PFSK-1 (cell line): ENCODE data around the gene NDUFV3.
A peak's percentile ranks its signal among the peaks of the same experiment; 100 is the strongest.

Source experiments
- FOXP2 ChIP-seq: optimal IDR thresholded peaks from 2 replicates; pipeline ENCODE3; 2011; ENCODE audit warnings: borderline replicate concordance, control low read depth, inconsistent platforms; ENCODE audit not compliant: insufficient read depth; ENCODE audit errors: extremely low read length, extremely low read depth
- POLR2AphosphoS5 ChIP-seq: IDR thresholded peaks from 2 replicates; pipeline ENCODE4 v1.6.1; 2012; ENCODE audit warnings: low read depth, mild to moderate bottlenecking, control low read depth, low read length, moderate library complexity
- SIN3A ChIP-seq: IDR thresholded peaks from 2 replicates; pipeline ENCODE4 v1.6.1; 2012; ENCODE audit warnings: mild to moderate bottlenecking, low read length, moderate library complexity, borderline replicate concordance; ENCODE audit not compliant: insufficient read depth
- TAF1 ChIP-seq: IDR thresholded peaks from 2 replicates; pipeline ENCODE4 v1.6.1; 2012; ENCODE audit warnings: low read length, control low read depth, borderline replicate concordance; ENCODE audit not compliant: insufficient read depth
- TF ChIP-seq, protein P1 (sequence below), 2 experiments: IDR thresholded peaks; 2 replicates each; pipeline versions ENCODE4 v1.6.1 to v1.8.0; 2011 to 2012; ENCODE audit warnings: low read depth in 2 of 2, low read length in 2 of 2, control low read depth in 1 of 2, inconsistent platforms in 1 of 2, mild to moderate bottlenecking in 1 of 2, moderate library complexity in 1 of 2; ENCODE audit not compliant: insufficient read depth in 1 of 2

The NDUFV3 gene

GRCh38 chr21:42921927-42922326 lies 28.8 kb downstream of the NDUFV3 start:
- no peak for TF ChIP-seq TAF1
- no peak for TF ChIP-seq POLR2AphosphoS5
- TF ChIP-seq FOXP2 = no peak
- TF ChIP-seq, protein P1, sequence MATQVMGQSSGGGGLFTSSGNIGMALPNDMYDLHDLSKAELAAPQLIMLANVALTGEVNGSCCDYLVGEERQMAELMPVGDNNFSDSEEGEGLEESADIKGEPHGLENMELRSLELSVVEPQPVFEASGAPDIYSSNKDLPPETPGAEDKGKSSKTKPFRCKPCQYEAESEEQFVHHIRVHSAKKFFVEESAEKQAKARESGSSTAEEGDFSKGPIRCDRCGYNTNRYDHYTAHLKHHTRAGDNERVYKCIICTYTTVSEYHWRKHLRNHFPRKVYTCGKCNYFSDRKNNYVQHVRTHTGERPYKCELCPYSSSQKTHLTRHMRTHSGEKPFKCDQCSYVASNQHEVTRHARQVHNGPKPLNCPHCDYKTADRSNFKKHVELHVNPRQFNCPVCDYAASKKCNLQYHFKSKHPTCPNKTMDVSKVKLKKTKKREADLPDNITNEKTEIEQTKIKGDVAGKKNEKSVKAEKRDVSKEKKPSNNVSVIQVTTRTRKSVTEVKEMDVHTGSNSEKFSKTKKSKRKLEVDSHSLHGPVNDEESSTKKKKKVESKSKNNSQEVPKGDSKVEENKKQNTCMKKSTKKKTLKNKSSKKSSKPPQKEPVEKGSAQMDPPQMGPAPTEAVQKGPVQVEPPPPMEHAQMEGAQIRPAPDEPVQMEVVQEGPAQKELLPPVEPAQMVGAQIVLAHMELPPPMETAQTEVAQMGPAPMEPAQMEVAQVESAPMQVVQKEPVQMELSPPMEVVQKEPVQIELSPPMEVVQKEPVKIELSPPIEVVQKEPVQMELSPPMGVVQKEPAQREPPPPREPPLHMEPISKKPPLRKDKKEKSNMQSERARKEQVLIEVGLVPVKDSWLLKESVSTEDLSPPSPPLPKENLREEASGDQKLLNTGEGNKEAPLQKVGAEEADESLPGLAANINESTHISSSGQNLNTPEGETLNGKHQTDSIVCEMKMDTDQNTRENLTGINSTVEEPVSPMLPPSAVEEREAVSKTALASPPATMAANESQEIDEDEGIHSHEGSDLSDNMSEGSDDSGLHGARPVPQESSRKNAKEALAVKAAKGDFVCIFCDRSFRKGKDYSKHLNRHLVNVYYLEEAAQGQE (IDR thresholded peaks at IDR 0.05; ENCODE audit: insufficient read depth in 1 of 2, low read depth in 2 of 2, low read length in 2 of 2) = no peak

DNA sequence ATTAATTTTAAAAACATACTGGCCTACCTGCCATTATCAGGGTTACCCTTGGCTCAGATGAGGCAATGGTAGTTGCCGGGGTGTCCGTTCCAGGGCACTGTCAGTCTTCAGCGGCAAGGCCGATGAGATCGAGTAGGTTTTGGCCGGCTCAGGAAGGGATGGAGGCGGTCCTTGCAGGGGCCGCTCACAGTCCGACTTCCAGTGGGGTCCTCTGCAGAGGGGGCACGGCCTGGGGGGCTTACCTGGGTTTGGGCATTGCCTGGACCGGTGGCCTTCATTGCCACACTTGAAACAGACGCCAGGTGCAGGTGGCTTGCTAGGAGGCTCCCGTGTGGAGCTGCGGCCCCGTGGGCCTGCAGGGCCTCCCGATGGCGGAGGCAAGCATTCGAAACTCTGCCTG lies 29.8 kb downstream of the NDUFV3 start:
- TF ChIP-seq POLR2AphosphoS5 = no peak
- TF ChIP-seq FOXP2 = no peak
- TF ChIP-seq TAF1 = no peak
- no peak for TF ChIP-seq SIN3A
- TF ChIP-seq, protein P1 (IDR thresholded peaks at IDR 0.05; ENCODE audit: insufficient read depth in 1 of 2, low read depth in 2 of 2, low read length in 2 of 2) = no peak

DNA sequence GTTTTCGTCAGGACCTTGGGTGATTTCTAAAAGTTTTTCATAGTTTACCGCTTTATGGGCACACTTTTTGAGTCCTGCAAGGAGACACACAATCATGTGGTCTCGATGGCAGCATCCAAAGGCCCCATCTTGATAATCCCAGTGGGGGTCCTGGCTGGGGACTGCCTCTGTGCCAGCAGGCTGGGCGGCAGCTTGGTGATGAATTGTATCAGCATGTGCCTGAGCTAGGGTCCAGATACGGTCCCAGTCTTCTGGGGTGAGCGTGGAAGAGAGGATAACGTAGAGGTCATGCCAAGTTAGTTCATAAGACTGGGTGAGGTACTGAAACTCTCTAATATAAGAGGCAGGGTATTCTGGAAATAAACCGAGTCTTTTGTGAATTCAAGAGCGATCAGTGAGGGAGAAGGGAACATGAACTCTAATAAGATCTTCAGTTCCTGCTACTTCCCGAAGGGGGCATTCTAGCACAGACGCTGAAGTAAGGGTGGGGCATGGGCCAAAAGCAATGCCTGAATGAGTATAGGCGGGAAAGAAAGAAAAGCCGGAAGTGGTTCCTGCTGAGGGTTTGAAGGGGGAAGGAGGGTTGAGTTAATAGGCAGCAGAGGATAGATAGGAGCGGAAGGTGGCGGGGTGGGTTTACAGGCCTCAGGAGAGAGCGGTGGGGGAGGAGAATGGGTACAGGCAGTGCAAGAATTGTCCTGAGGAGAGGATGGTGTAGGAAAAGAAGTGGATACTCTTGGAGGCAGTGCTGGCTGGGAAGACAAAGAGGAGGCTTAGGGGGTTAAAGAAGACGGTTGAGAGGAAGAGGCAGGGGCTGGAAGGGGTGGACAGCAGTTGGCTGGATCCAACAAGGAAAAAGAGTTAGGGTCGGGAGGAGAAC lies 30.7 kb downstream of the NDUFV3 start:
- TF ChIP-seq SIN3A (no peak), TAF1 (0 out of 2 replicates have a peak, but pooled peaks have one; percentile 30), POLR2AphosphoS5 (peak; percentile 60; the same call in 1 of the 2 replicates)

GRCh38 chr21:42924433-42924751 lies 31.3 kb downstream of the NDUFV3 start:
- TF ChIP-seq TAF1 = no peak
- TF ChIP-seq FOXP2 = no peak
- TF ChIP-seq POLR2AphosphoS5 = no peak
- TF ChIP-seq, protein P1 (IDR thresholded peaks at IDR 0.05; ENCODE audit: insufficient read depth in 1 of 2, low read depth in 2 of 2, low read length in 2 of 2) = no peak

- TF ChIP-seq POLR2AphosphoS5 (peak; percentile 45; the same call in 1 of the 2 replicates), TAF1 (peak; percentile 47; the same call in 1 of the 2 replicates), FOXP2 (peak; percentile 88), SIN3A (no peak)
- TF ChIP-seq, protein P1 (IDR thresholded peaks at IDR 0.05; ENCODE audit: insufficient read depth in 1 of 2, low read depth in 2 of 2, low read length in 2 of 2) = no peak; a peak in 1 of 4 replicates
These were observed 32.2 kb downstream of the NDUFV3 start, which contains the start of gene ERVH48-1 for GRCh38 chr21:42925114-42925926. Gene ERVH48-1 (minus strand): TSS chr21:42925630. CDS start chr21:42919006, 6,624 bp downstream.
